Central memory CD8-positive, alpha-beta T cell (primary cell): ENCODE measurements around the gene MND1.
"Not testable (repeated sequence)": the region's sequence is repeated elsewhere in the genome, so short reads cannot be mapped to it uniquely, and the experiment has no call there.

Source experiments
- ATAC-seq: fragments of 150-1000 bp; cut with Tn5 transposase; replicated peaks from 2 replicates; pipeline ENCODE4 v1.10.0; 2022; ENCODE audit warnings: mild to moderate bottlenecking, moderate FRiP score, moderate number of reproducible peaks; ENCODE audit not compliant: poor library complexity, severe bottlenecking; ENCODE audit errors: extremely low read depth
- DNase-seq, 2 donors: peaks; one replicate each; pipeline ENCODE4 v3.0.0; 2021; ENCODE audit warnings: low spot score in 2 of 2
- H3K27ac Mint-ChIP-seq: one replicate; pipeline ENCODE4 v1.8.0; 2022; ENCODE audit warnings: low read depth, mild to moderate bottlenecking, moderate library complexity, mixed read lengths
- H3K27me3 Mint-ChIP-seq: one replicate; pipeline ENCODE4 v1.8.0; 2022; ENCODE audit warnings: mixed read lengths
- H3K36me3 Mint-ChIP-seq: one replicate; pipeline ENCODE4 v1.8.0; 2022; ENCODE audit warnings: mild to moderate bottlenecking, moderate library complexity, mixed read lengths; ENCODE audit not compliant: insufficient read depth
- H3K4me1 Mint-ChIP-seq: one replicate; pipeline ENCODE4 v1.8.0; 2022; ENCODE audit warnings: mixed read lengths
- H3K4me3 Mint-ChIP-seq: one replicate; pipeline ENCODE4 v1.8.0; 2022; ENCODE audit warnings: mild to moderate bottlenecking, moderate library complexity, mixed read lengths
- H3K9me3 Mint-ChIP-seq: one replicate; pipeline ENCODE4 v1.8.0; 2022; ENCODE audit warnings: mixed read lengths

MND1 gene

DNA sequence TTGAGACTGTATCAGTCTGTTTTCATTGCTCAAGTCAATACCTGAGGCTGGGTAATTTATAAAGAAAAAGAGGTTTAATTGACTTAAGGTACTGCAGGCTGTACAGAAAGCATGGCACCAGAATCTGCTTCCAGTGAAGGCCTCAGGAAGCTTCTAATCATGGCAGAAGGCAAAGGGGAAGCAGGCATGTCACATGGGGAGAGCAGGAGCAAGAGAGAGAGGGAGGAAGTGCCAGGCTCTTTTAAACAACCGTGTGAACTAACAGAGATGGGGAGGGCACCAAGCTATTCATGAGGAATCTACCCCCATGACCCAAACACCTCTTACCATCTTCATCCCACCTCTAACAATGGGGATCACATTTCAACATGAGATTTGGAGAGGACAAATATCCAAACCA is 114.5 kb downstream of the MND1 start:
- DNase-seq (no peak), ATAC-seq (no peak)
- H3K9me3 Mint-ChIP-seq = no peaks in the 10 kb centered on the region
- H3K4me1 Mint-ChIP-seq = no peaks in the 10 kb centered on the region
- H3K4me3 Mint-ChIP-seq = no peak overlapping the region
- H3K36me3 Mint-ChIP-seq = peaks cover 2% of the 10 kb centered on the region
- no peaks in the 10 kb centered on the region for H3K27me3 Mint-ChIP-seq
- no peak overlapping the region for H3K27ac Mint-ChIP-seq

GRCh38 chr4:153461549-153461948 is 117.1 kb downstream of the MND1 start:
- not testable (repeated sequence) for H3K27me3 Mint-ChIP-seq, DNase-seq, ATAC-seq

GRCh38 chr4:153464068-153464467 is 119.6 kb downstream of the MND1 start:
- Mint-ChIP-seq H3K27me3 (no peaks in the 10 kb centered on the region), H3K9me3 (no peaks in the 10 kb centered on the region), H3K36me3 (peaks cover 7% of the 10 kb centered on the region), H3K4me3 (no peak overlapping the region), H3K4me1 (peaks cover 25% of the 10 kb centered on the region), H3K27ac (no peak overlapping the region)
- ATAC-seq (no peak), DNase-seq (no peak)

More at GRCh38 chr4:153461549-153461948, 117.1 kb downstream of the MND1 start:
- not testable (repeated sequence) for H3K27ac Mint-ChIP-seq, H3K9me3 Mint-ChIP-seq, H3K4me3 Mint-ChIP-seq, H3K4me1 Mint-ChIP-seq, H3K36me3 Mint-ChIP-seq
